ENCODE data around the gene CSF1R.

CSF1R gene

GRCh38 chr5:150022158-150022531, 64.2 kb downstream of the CSF1R start:
- no peak for DNase-seq

DNA sequence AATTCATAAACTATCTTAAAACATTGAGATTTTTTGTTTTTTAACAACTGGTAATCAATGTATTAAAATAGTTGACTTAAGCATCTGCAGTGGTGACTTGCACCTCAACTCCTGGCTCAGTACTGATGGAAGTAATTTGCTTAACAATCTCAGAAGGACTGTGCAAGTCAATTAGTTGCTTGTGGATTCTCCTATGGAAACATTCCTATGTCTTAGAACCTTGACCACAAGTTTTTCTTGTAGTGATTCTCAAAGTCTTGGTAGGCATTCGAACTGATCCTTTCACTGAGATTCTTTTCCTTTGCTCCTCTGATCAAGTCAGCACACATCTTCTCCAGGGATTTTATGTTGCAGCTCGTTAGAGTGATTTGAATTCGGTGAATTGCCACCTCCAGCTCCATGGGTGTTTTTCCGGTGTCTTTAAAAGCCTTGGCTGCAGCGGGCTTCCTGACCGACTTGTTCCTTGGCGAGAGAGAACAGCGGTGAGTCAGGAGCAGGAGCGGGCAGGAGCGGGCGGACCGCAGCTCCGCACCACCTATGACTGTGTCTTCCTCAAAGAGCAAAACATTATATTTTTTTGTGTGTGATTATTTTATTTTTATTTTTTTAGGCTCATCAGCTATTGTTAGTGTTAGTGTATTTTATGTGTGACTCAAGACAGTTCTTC, 64.7 kb downstream of the CSF1R start:
- no peak for DNase-seq

GRCh38 chr5:150020249-150020648, 66.1 kb downstream of the CSF1R start:
- DNase-seq = no peak

- DNase-seq = no peak
Observed at GRCh38 chr5:150017226-150018005, 68.9 kb downstream of the CSF1R start.

GRCh38 chr5:150016537-150016936, 69.8 kb downstream of the CSF1R start:
- no peak for DNase-seq

DNA sequence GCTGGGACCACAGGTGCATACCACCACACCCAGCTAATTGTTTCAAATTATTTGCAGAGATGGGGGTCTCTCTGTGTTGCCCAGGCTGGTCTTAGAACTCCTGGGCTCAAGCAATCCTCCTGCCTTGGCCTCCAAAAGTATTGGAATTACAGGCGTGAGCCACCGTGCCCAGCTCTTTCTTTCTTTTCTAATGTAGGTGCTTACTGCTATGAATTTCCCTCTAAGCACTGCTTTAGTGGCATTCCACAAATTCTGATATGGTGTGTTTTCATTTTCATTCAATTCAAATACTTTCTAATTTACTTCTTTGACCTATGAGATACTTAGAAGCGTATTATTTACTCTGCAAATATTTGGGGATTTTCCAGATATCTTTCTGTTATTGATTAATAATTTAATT, 70.9 kb downstream of the CSF1R start:
- DNase-seq = no peak

DNA sequence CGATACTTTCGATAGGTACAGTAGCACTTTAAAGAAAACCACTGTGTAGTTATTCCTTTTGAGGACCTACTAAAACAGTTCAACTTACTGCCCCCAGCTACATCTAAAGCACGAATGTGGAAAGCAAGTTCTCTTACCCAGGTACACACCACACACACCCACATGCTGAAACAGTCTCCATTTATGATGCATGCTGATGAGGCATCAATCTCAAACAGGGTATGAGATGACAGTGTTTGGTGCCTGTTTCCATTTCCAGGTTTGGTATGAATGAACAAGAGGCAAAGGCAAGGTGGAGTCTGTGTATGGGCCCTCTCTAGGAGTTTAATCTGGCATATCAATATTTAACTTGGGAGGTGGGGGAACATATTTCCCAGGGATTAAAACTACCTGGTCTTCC, 71.9 kb downstream of the CSF1R start:
- DNase-seq = no peak

DNA sequence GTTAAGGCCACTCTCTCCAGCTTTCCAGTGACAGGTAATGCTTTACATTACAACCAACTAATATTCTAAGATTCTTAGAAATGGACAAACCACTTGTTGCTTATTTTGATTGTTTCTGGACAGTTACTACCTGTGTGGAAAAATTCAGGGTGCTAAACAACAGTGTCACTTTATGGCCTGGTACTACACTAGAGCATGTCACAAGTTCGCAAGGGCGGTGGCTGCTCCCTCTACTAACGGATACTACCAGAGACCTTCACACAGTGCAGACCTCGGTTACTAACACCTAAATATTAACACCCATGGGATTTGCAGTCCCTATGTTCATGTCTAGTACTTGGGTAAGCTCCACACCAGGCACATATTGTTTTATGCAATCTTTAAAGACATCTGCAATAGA, 72.4 kb downstream of the CSF1R start:
- DNase-seq = no peak

GRCh38 chr5:150009671-150010387, 76.5 kb downstream of the CSF1R start:
- DNase-seq = no peak

GRCh38 chr5:150007050-150007449, 79.3 kb downstream of the CSF1R start:
- no peak for DNase-seq

DNA sequence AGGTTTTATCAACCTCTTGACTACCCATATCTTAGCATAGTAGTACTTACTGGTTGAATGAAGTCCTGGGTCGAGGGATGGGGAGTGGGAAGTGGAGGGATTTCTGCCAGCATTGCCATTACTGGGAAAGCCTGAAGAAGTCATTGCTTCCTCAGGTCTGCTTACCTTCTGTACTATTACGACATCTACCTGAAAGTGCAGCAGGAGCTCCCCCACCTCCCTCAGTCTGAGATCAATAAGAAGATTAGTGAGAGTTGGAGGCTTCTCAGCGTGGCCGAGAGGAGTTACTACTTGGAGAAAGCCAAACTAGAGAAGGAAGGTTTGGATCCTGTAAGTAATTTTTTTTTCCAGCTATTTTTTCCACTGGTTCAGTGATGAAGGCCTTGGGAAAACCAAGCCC, 80.0 kb downstream of the CSF1R start:
- no peak for DNase-seq

All from DMS79 treated with DMSO at 0.1 percent for 48 hours (cell line).